H1 (cell line): ENCODE data around the gene SNX24. TPM values are rescaled to one million over a fixed set of nuclear protein-coding genes. Genes with fewer than 3 reads are reported as not detected.

Source experiments
- CTCF ChIA-PET: fragments of 300-600 bp; sonication (Branson Sonifier 250); formaldehyde crosslinking; loops from one replicate; lab custom pipeline; 2021; ENCODE audit not compliant: partially characterized antibody; lab: Charles Lee
- POLR2A ChIA-PET: fragments of 300-600 bp; sonication (Branson Sonifier 250); formaldehyde crosslinking; loops from one replicate; lab custom pipeline; 2021; ENCODE audit warnings: inconsistent platforms; ENCODE audit not compliant: partially characterized antibody; lab: Charles Lee
- DNase-seq, 2 experiments: peaks; one replicate each; pipeline versions ENCODE4 v3.0.0 to v3.0.0-alpha.2; 2010 to 2022; ENCODE audit warnings: low spot score in 2 of 2, low read depth in 1 of 2, mixed read lengths in 1 of 2
- FAIRE-seq: peaks from 2 replicates; lab custom pipeline; 2011; peaks lifted over from hg19 to GRCh38; lab: Jason Lieb, UNC
- H2AFZ ChIP-seq: 2 replicates; pipeline ENCODE4 v1.8.1; 2012; ENCODE audit warnings: low read length, inconsistent platforms
- H2AK5ac ChIP-seq: 2 replicates; pipeline ENCODE4 v1.6.1; 2013; ENCODE audit warnings: low read depth, low read length
- H2BK120ac ChIP-seq: replicated peaks from 2 replicates; pipeline ENCODE3; 2013; ENCODE audit warnings: low read depth, low read length, inconsistent platforms
- H2BK12ac ChIP-seq: 2 replicates; pipeline ENCODE4 v1.6.1; 2013; ENCODE audit warnings: low read depth, low read length
- H2BK15ac ChIP-seq: 2 replicates; pipeline ENCODE4 v1.6.1; 2013; ENCODE audit warnings: low read length
- H2BK20ac ChIP-seq: 2 replicates; pipeline ENCODE4 v1.6.1; 2013; ENCODE audit warnings: low read length
- H2BK5ac ChIP-seq: 2 replicates; pipeline ENCODE4 v1.6.1; 2013; ENCODE audit warnings: low read depth, low read length
- H3K14ac ChIP-seq: 2 replicates; pipeline ENCODE4 v1.6.1; 2013; ENCODE audit warnings: inconsistent platforms; ENCODE audit not compliant: insufficient read length
- H3K18ac ChIP-seq: 2 replicates; pipeline ENCODE4 v1.6.1; 2013; ENCODE audit warnings: low read length; ENCODE audit errors: extremely low read depth
- H3K23ac ChIP-seq: 2 replicates; pipeline ENCODE4 v1.6.1; 2013; ENCODE audit warnings: inconsistent platforms; ENCODE audit not compliant: insufficient read length
- H3K23me2 ChIP-seq: 2 replicates; pipeline ENCODE4 v1.6.1; 2013; ENCODE audit warnings: low read depth, low read length
- H3K27ac ChIP-seq: 2 replicates; pipeline ENCODE4 v1.6.1; 2011; ENCODE audit warnings: low read depth, low read length, inconsistent platforms
- H3K27me3 ChIP-seq, 4 experiments: replicated peaks in 1 of 4; 1 replicate in 1 of 4; 2 replicates in 3 of 4; pipeline versions ENCODE4 v1.6.1 to v1.8.1; 2011 to 2013; ENCODE audit warnings: low read length in 3 of 4, mild to moderate bottlenecking in 3 of 4, inconsistent platforms in 2 of 4, mixed read lengths in 2 of 4, moderate library complexity in 1 of 4; ENCODE audit not compliant: control insufficient read depth in 3 of 4, insufficient read depth in 3 of 4; ENCODE audit errors: extremely low read depth in 1 of 4
- H3K36me3 ChIP-seq, 4 experiments: 2 replicates each; pipeline versions ENCODE4 v1.6.1 to v1.8.1; 2011 to 2013; ENCODE audit warnings: mild to moderate bottlenecking in 4 of 4, low read length in 3 of 4, moderate library complexity in 2 of 4, control low read depth in 1 of 4, inconsistent platforms in 1 of 4; ENCODE audit not compliant: insufficient read depth in 4 of 4, control insufficient read depth in 2 of 4
- H3K4ac ChIP-seq: replicated peaks from 2 replicates; pipeline ENCODE3; 2013; ENCODE audit warnings: low read length, low read depth, mixed read lengths, inconsistent platforms; ENCODE audit not compliant: insufficient read length
- H3K4me1 ChIP-seq, 4 experiments: replicated peaks in 1 of 4; 1 replicate in 1 of 4; 2 replicates in 3 of 4; pipeline versions ENCODE4 v1.6.1 to v1.8.1; 2011 to 2013; ENCODE audit warnings: low read length in 3 of 4, inconsistent platforms in 2 of 4, mixed read lengths in 1 of 4; ENCODE audit not compliant: insufficient read depth in 4 of 4, control insufficient read depth in 3 of 4
- H3K4me2 ChIP-seq, 2 experiments: 2 replicates each; pipeline versions ENCODE4 v1.6.1 to v1.8.1; 2011 to 2013; ENCODE audit warnings: low read depth in 2 of 2, low read length in 2 of 2, control low read depth in 1 of 2, inconsistent platforms in 1 of 2, mild to moderate bottlenecking in 1 of 2; ENCODE audit not compliant: insufficient read depth in 1 of 2
- H3K4me3 ChIP-seq, 4 experiments: fragments of 200-600, 300-600 bp in 1 of 4; sonication (generic), shearing (Covaris generic), sonication (Bioruptor Twin) in 1 of 4; 2 replicates each; pipeline versions ENCODE4 v1.5.1 to v1.8.1; 2011 to 2016; ENCODE audit warnings: low read length in 4 of 4, low read depth in 3 of 4, control low read depth in 2 of 4, inconsistent platforms in 2 of 4, mild to moderate bottlenecking in 2 of 4, mixed read lengths in 1 of 4, moderate library complexity in 1 of 4; ENCODE audit not compliant: insufficient read depth in 2 of 4; ENCODE audit errors: extremely low read depth in 1 of 4
- H3K56ac ChIP-seq: replicated peaks from 2 replicates; pipeline ENCODE3; 2013; ENCODE audit warnings: low read depth, mild to moderate bottlenecking, mixed read lengths, low read length, inconsistent platforms; ENCODE audit not compliant: insufficient read length
- H3K79me1 ChIP-seq: 2 replicates; pipeline ENCODE4 v1.6.1; 2013; ENCODE audit warnings: low read depth, low read length, control low read depth
- H3K79me2 ChIP-seq, 2 experiments: 2 replicates each; pipeline versions ENCODE4 v1.6.1 to v1.8.1; 2012 to 2013; ENCODE audit warnings: low read length in 2 of 2, mild to moderate bottlenecking in 2 of 2, inconsistent platforms in 1 of 2; ENCODE audit not compliant: insufficient read depth in 2 of 2, control insufficient read depth in 1 of 2
- H3K9ac ChIP-seq, 4 experiments: replicated peaks in 1 of 4; 1 replicate in 1 of 4; 2 replicates in 3 of 4; pipeline versions ENCODE4 v1.6.1 to v1.8.1; 2011 to 2013; ENCODE audit warnings: low read depth in 3 of 4, low read length in 3 of 4, control low read depth in 2 of 4, mild to moderate bottlenecking in 2 of 4, moderate library complexity in 2 of 4, inconsistent platforms in 1 of 4; ENCODE audit errors: extremely low read depth in 1 of 4
- H3K9me3 ChIP-seq, 2 experiments: 2 replicates each; pipeline versions ENCODE4 v1.6.1 to v1.8.1; 2012 to 2013; ENCODE audit warnings: mild to moderate bottlenecking in 2 of 2, moderate library complexity in 2 of 2, control low read depth in 1 of 2, inconsistent platforms in 1 of 2, low read depth in 1 of 2, low read length in 1 of 2, mixed read lengths in 1 of 2; ENCODE audit not compliant: insufficient read depth in 2 of 2
- H4K20me1 ChIP-seq, 2 experiments: replicated peaks in 1 of 2; 2 replicates each; pipeline versions ENCODE3 to v1.8.1; 2011 to 2013; ENCODE audit warnings: inconsistent platforms in 2 of 2, low read length in 2 of 2, mild to moderate bottlenecking in 1 of 2; ENCODE audit not compliant: insufficient read depth in 2 of 2, control insufficient read depth in 1 of 2
- H4K5ac ChIP-seq: 2 replicates; pipeline ENCODE4 v1.6.1; 2013; ENCODE audit warnings: low read length, low read depth, mixed read lengths, inconsistent platforms; ENCODE audit not compliant: insufficient read length
- H4K8ac ChIP-seq: 2 replicates; pipeline ENCODE4 v1.8.0; 2013; ENCODE audit warnings: mild to moderate bottlenecking, moderate library complexity, low read length, inconsistent platforms; ENCODE audit not compliant: insufficient read depth; ENCODE audit errors: extremely low read depth
- H4K91ac ChIP-seq: replicated peaks from 2 replicates; pipeline ENCODE3; 2013; ENCODE audit warnings: low read length, mixed read lengths, inconsistent platforms; ENCODE audit not compliant: insufficient read length
- GABPA ChIP-seq: IDR thresholded peaks from 2 replicates; pipeline ENCODE4 v1.6.1; 2011; ENCODE audit warnings: mild to moderate bottlenecking, low read length, moderate library complexity, borderline replicate concordance; ENCODE audit not compliant: insufficient read depth
- KDM1A ChIP-seq: fragments of 200-600, 300-600 bp; sonication (generic); IDR thresholded peaks from 2 replicates; pipeline ENCODE4 v1.7.1; 2016; ENCODE audit warnings: mild to moderate bottlenecking, low read length, borderline replicate concordance
- NANOG ChIP-seq: IDR thresholded peaks from 2 replicates; pipeline ENCODE4 v1.6.1; 2011; ENCODE audit warnings: low read length, low read depth, mild to moderate bottlenecking, inconsistent platforms; ENCODE audit not compliant: insufficient read depth, poor library complexity, severe bottlenecking
- WGBS, 2 experiments: shearing (Covaris generic) in 1 of 2; methylation state at CpG; one replicate each; pipeline versions ENCODE4 v1.1.6 to v1.1.7; 2013 to 2015; ENCODE audit warnings: low lambda C conversion rate in 2 of 2, mixed read lengths in 2 of 2, inconsistent platforms in 1 of 2, low coverage in 1 of 2, missing lambda C conversion rate in 1 of 2; ENCODE audit not compliant: insufficient replicate concordance in 2 of 2, insufficient coverage in 1 of 2, insufficient read length in 1 of 2; ENCODE audit errors: extremely low coverage in 1 of 2, missing lambda C conversion rate in 1 of 2; 5-methylcytosine and 5-hydroxymethylcytosine counted together
- polyA plus RNA-seq, 7 experiments: library from polyadenylated mRNA; depleted of rRNA in 3 of 7; stranded (reverse) in 5 of 7; unstranded in 2 of 7; fragments of >200 nt in 5 of 7; fragments of 200-250 nt in 2 of 7; gene quantifications; 1 replicate in 5 of 7; 2 replicates in 1 of 7; 4 replicates in 1 of 7; pipeline versions ENCODE4 v1.2.1 to v1.2.3, GENCODE V29; 2011 to 2013; ENCODE audit warnings: missing spikeins in 2 of 7, mixed read lengths in 2 of 7
- total RNA-seq: library from RNA; stranded (reverse); fragmentation: NEBNext Ultra II Directional; extraction: Animal tissue kit (Norgen Biotek cat#: 25700); gene quantifications from 2 replicates; pipeline ENCODE4 v1.2.1, GENCODE V29; 2021

SNX24 gene
- total and polyA plus RNA-seq, 2 of the 8 experiments (the other 6 are each of a cell fraction or from before 2014, with no cell fraction given), result 7.3 to 14.3 TPM

DNA sequence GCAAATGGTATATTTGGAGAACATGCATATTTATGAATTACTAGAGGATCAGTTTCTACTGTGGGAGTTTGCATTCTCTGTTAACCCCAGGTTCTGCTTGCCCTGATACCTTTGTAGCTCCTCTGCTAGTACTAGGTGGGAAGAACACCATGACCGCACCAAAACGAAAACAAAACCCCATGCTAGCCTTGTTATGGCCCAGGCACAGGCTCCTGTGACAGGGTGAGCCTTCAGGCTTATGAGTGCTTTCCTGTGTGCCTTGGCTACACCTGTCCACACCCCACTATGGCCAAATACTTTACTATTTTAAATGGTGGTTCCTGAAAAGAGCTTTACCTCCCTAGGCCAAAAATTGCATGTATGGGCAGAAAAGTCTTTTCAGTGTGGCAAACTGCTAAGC lies 96.3 kb downstream of the SNX24 start:
- no peak overlapping the region for H3K56ac ChIP-seq
- H3K27me3 ChIP-seq, result no peaks in the 10 kb centered on the region
- H2BK12ac ChIP-seq, result no peak overlapping the region
- no peaks in the 10 kb centered on the region for H3K79me1 ChIP-seq
- no peak overlapping the region for H2BK120ac ChIP-seq
- H4K91ac ChIP-seq, result no peak overlapping the region
- H4K20me1 ChIP-seq, result no peaks in the 10 kb centered on the region
- no peak overlapping the region for H2BK20ac ChIP-seq
- H3K79me2 ChIP-seq, result no peaks in the 10 kb centered on the region
- H3K23me2 ChIP-seq, result no peaks in the 10 kb centered on the region
- no peak overlapping the region; the same call in 1 of the 2 replicates for H4K8ac ChIP-seq
- FAIRE-seq, result no peak
- H3K9ac ChIP-seq, result no peak overlapping the region
- H2AK5ac ChIP-seq, result no peak overlapping the region
- H3K4me2 ChIP-seq, result no peak overlapping the region
- H3K4me3 ChIP-seq, result no peak overlapping the region
- H2BK5ac ChIP-seq, result no peak overlapping the region
- H3K23ac ChIP-seq, result no peak overlapping the region
- H3K4ac ChIP-seq, result no peak overlapping the region
- peaks cover 0 to 12% (median 3%) of the 10 kb centered on the region in 4 experiments; a peak in 4 of 7 replicates for H3K4me1 ChIP-seq
- no peak overlapping the region for H3K14ac ChIP-seq
- H3K9me3 ChIP-seq, result no peaks in the 10 kb centered on the region
- no peak for DNase-seq
- H2AFZ ChIP-seq, result no peak overlapping the region
- no peak overlapping the region for H3K18ac ChIP-seq
- H3K27ac ChIP-seq, result no peak overlapping the region
- ChIA-PET POLR2A (no interaction called here), CTCF (interaction anchor here (1.0 kb wide), 1 partner anchor 32 kb away, joined by 4 read pairs; no protein-coding TSS in a partner anchor)
- H3K36me3 ChIP-seq, result no peaks in the 10 kb centered on the region
- H2BK15ac ChIP-seq, result no peak overlapping the region
- H4K5ac ChIP-seq, result no peak overlapping the region
- 100% methylated on average over 2 of the region's 2 CpGs; no CpG with 5 or more reads in 1 of the 2 experiments for WGBS, 2 experiments
- TF ChIP-seq KDM1A, result no peak
- no peak for TF ChIP-seq NANOG
- no peak for TF ChIP-seq GABPA
